Pancreas (tissue), 10 donors: Measurements from ENCODE around the gene PDCD7. TPM values are rescaled to one million over a fixed set of nuclear protein-coding genes. Genes with fewer than 3 reads are reported as not detected.
"Not testable (repeated sequence)": the region's sequence is repeated elsewhere in the genome, so short reads cannot be mapped to it uniquely, and the experiment has no call there.

ENCODE experiments used
- ATAC-seq, 4 donors: fragments of 200-7000 bp; cut with Tn5 transposase; one replicate each; pipeline versions ENCODE4 v1.8.0 to v1.9.1; 2020; ENCODE audit warnings: mild to moderate bottlenecking in 4 of 4, moderate library complexity in 4 of 4
- DNase-seq, 6 donors: peaks; one replicate each; pipeline ENCODE4 v3.0.0-alpha.2; 2020
- FAIRE-seq: peaks from 2 replicates; lab custom pipeline; 2012; peaks lifted over from hg19 to GRCh38; lab: Jason Lieb, UNC
- H3K27ac ChIP-seq, 4 donors: fragments of 200-600 bp; sonication (generic); 1 replicate in 3 of 4; 2 replicates in 1 of 4; pipeline versions ENCODE4 v1.5.0 to v1.8.0; 2020
- H3K27me3 ChIP-seq, 4 donors: fragments of 200-600 bp; one replicate each; pipeline ENCODE4 v1.8.0; 2021
- H3K36me3 ChIP-seq, 3 donors: fragments of 200-600 bp; sonication (generic) in 1 of 3; one replicate each; pipeline versions ENCODE4 v1.5.0 to v1.8.0; 2020 to 2021
- H3K4me1 ChIP-seq, 3 donors: fragments of 200-600 bp; one replicate each; pipeline ENCODE4 v1.8.0; 2021
- H3K4me3 ChIP-seq, 4 donors: fragments of 200-600 bp; sonication (generic) in 2 of 4; one replicate each; pipeline versions ENCODE4 v1.5.0 to v1.8.0; 2020 to 2021
- H3K9me3 ChIP-seq, 4 donors: fragments of 200-600 bp; one replicate each; pipeline ENCODE4 v1.8.0; 2021
- CTCF ChIP-seq, 4 donors: fragments of 200-600 bp; sonication (generic) in 3 of 4; IDR thresholded peaks; one replicate each; pipeline versions ENCODE4 v1.5.0 to v1.8.0; 2021; ENCODE audit warnings: antibody characterized with exemption in 4 of 4
- WGBS, 2 donors: extraction: QIAGEN DNeasy Blood & Tissue Kit; methylation state at CpG; one replicate each; pipeline ENCODE4 v1.1.7; 2013; 5-methylcytosine and 5-hydroxymethylcytosine counted together
- intact Hi-C, 3 donors: fragments of 100-400 bp; cut with DNase I; formaldehyde crosslinking; loops; one replicate each; pipeline versions ENCODE4 v1.11.1 to v1.14.2; 2022
- polyA plus RNA-seq, 2 donors: library from polyadenylated mRNA; stranded (reverse); fragments of 200-250 nt; gene quantifications; one replicate each; pipeline ENCODE4 v1.2.3, GENCODE V29; 2013
- total RNA-seq, 6 donors: library from RNA; stranded (reverse); fragmentation: NEBNext Ultra II Directional in 4 of 6; extraction: Animal tissue kit (Norgen Biotek cat#: 25700) in 4 of 6; gene quantifications; one replicate each; pipeline versions ENCODE4 v1.2.1 to v1.2.4, GENCODE V29; 2021 to 2023
- donor health status: healthy with polysubstance abuse.
- donor health status: DM: no; HTN: no; CAD: no; lungs with moderate emphysema.
- donor health status: DM: no; HTN: no; CAD: no.
- donor health status: control.
- donor health status: control.
- donor health status: Bipolar disorder and iron deficiency.
- donor health status: DM: yes; HTN: yes; CAD: no.
- donor health status: DM: no; HTN: no; CAD: no.
- donor health status: DM: no; HTN: no; CAD: no.
- donor health status: DM: yes; HTN: yes; CAD: no.

The PDCD7 gene
- total and polyA plus RNA-seq, 8 donors: 7.3 to 13.1 (median 9.3) TPM

DNA sequence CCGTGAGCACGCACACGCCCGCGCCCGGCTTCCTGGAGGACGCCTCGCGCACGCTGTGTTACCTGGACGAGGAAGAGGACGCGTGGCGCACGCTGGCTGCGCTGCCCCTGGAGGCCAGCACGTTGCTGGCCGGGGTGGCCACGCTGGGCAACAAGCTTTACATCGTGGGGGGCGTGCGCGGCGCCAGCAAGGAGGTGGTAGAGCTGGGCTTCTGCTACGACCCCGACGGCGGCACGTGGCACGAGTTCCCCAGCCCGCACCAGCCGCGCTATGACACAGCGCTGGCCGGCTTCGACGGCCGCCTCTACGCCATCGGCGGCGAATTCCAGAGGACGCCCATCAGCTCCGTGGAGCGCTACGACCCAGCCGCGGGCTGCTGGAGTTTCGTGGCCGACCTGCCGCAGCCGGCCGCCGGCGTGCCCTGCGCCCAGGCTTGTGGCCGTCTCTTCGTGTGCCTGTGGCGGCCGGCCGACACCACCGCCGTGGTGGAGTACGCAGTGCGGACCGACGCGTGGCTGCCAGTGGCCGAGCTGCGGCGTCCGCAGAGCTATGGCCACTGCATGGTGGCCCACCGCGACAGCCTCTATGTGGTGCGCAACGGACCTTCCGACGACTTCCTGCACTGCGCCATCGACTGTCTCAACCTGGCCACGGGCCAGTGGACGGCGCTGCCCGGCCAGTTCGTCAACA, 56.2 kb downstream of the PDCD7 start:
- H3K36me3 ChIP-seq: no peaks in the 10 kb centered on the region
- no peak overlapping the region for H3K27ac ChIP-seq
- DNase-seq (peak in 1 of 6 donors; percentile 52), ATAC-seq (peak in 1 of 4 donors; percentile 16), FAIRE-seq (no peak)
- WGBS, 2 donors: 43 to 48% methylated on average over 62 to 85 of the region's 85 CpGs
- TF ChIP-seq CTCF (IDR thresholded peaks at IDR 0.05): no peak
- intact Hi-C loops: no loop called here
- H3K27me3 ChIP-seq: no peaks in the 10 kb centered on the region
- no peaks in the 10 kb centered on the region for H3K9me3 ChIP-seq
- no peaks in the 10 kb centered on the region for H3K4me1 ChIP-seq
- H3K4me3 ChIP-seq: no peak overlapping the region

- FAIRE-seq: no peak
- intact Hi-C loops: no loop called here
- H3K27ac ChIP-seq: no peak within 1 kb of the TSS
- H3K27me3 ChIP-seq: no peaks in the 10 kb centered on the region
- DNase-seq: peak in 1 of 6 donors; percentile 46
- ATAC-seq: no peak
- no peak within 1 kb of the TSS for H3K4me3 ChIP-seq
- H3K36me3 ChIP-seq: no peaks in the 10 kb centered on the region
- no peak for TF ChIP-seq CTCF (IDR thresholded peaks at IDR 0.05)
- no peaks in the 10 kb centered on the region for H3K4me1 ChIP-seq
- H3K9me3 ChIP-seq: no peaks in the 10 kb centered on the region
- 55 to 58% methylated on average over 71 to 73 of the region's 73 CpGs for WGBS, 2 donors
Measured at GRCh38 chr15:65076486-65077290, 56.9 kb downstream of the PDCD7 start, which contains the start of gene KBTBD13. Gene KBTBD13, plus strand, starts transcription at chr15:65076746. Its CDS starts 70 bp downstream, at chr15:65076816.

DNA sequence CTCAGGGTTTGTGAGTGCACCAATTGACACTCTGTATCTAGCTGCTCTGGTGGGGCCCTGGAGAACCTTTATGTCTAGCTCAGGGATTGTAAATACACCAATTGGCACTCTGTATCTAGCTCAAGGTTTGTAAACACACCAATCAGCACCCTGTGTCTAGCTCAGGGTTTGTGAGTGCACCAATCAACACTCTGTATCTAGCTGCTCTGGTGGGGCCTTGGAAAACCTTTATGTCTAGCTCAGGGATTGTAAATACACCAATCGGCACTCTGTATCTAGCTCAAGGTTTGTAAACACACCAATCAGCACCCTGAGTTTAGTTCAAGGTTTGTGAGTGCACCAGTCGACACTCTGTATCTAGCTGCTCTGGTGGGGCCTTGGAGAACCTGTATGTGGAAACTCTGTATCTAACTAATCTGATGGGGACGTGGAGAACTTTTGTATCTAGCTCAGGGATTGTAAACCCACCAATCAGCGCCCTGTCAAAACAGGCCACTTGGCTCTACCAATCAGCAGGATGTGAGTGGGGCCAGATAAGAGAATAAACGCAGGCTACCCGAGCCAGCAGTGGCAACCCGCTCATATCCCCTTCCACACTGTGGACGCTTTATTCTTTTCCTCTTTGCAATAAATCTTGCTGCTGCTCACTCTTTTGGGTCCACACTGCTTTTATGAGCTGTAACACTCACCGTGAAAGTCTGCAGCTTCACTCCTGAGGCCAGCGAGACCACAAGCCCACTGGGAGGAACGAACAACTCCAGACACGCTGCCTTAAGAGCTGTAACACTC, 57.8 kb downstream of the PDCD7 start:
- ATAC-seq, H3K9me3 ChIP-seq, FAIRE-seq, H3K36me3 ChIP-seq, intact Hi-C loops, H3K27ac ChIP-seq, H3K27me3 ChIP-seq, DNase-seq, H3K4me1 ChIP-seq, H3K4me3 ChIP-seq: not testable (repeated sequence)
- 73 to 76% methylated on average over 12 of the region's 12 CpGs for WGBS, 2 donors

DNA sequence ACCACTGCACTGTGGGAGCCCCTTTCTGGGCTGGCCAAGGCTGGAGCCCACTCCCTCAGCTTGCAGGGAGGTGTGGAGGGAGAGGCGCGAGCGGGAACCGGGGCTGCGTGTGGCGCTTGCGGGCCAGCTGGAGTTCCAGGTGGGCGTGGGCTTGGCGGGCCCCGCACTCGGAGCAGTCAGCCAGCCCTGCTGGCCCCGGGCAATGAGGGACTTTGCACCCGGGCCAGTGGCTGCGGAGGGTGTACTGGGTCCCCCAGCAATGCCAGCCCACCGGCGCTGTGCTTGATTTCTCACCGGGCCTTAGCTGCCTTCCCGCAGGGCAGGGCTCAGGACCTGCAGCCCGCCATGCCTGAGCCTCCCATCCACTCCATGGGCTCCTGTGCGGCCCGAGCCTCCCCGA, 58.7 kb downstream of the PDCD7 start:
- H3K27me3 ChIP-seq, H3K4me1 ChIP-seq, H3K9me3 ChIP-seq, H3K36me3 ChIP-seq, H3K4me3 ChIP-seq, ATAC-seq, DNase-seq, FAIRE-seq, intact Hi-C loops, H3K27ac ChIP-seq: not testable (repeated sequence)
- WGBS, 2 donors: 87 to 93% methylated on average over 9 to 20 of the region's 22 CpGs

GRCh38 chr15:65072617-65073016, 61.0 kb downstream of the PDCD7 start:
- 79 to 89% methylated on average over 3 of the region's 3 CpGs for WGBS, 2 donors
- H3K36me3 ChIP-seq: no peaks in the 10 kb centered on the region
- H3K4me1 ChIP-seq: no peaks in the 10 kb centered on the region
- FAIRE-seq: no peak
- H3K4me3 ChIP-seq: no peak overlapping the region
- ATAC-seq: no peak
- no peak for TF ChIP-seq CTCF (IDR thresholded peaks at IDR 0.05)
- H3K27me3 ChIP-seq: peaks cover 0 to 1% (median 0%) of the 10 kb centered on the region in 4 donors
- no peak for DNase-seq
- no peak overlapping the region for H3K27ac ChIP-seq
- no peaks in the 10 kb centered on the region for H3K9me3 ChIP-seq
- intact Hi-C loops: no loop called here
